H9 (cell line): Measurements from ENCODE around the gene DENND1A. TPM values are rescaled to one million over a fixed set of nuclear protein-coding genes. Genes with fewer than 3 reads are reported as not detected.

Source experiments
- DNase-seq: peaks from one replicate; pipeline ENCODE4 v3.0.0-alpha.2; 2017
- H2AFZ ChIP-seq: one replicate; pipeline ENCODE4 v1.6.1; 2013; ENCODE audit warnings: mild to moderate bottlenecking, low read length, control low read depth, moderate library complexity
- H2AK5ac ChIP-seq: 2 replicates; pipeline ENCODE4 v1.6.1; 2013; ENCODE audit warnings: low read length, control low read depth, mixed read lengths; ENCODE audit not compliant: insufficient read length
- H2BK120ac ChIP-seq: one replicate; pipeline ENCODE4 v1.6.1; 2013; ENCODE audit warnings: low read depth, mild to moderate bottlenecking, low read length, control low read depth, inconsistent platforms; ENCODE audit not compliant: poor library complexity, severe bottlenecking
- H2BK12ac ChIP-seq: 2 replicates; pipeline ENCODE4 v1.6.1; 2013; ENCODE audit warnings: low read length, control low read depth, mixed read lengths, low read depth; ENCODE audit not compliant: insufficient read length
- H2BK15ac ChIP-seq: 2 replicates; pipeline ENCODE4 v1.6.1; 2013; ENCODE audit warnings: low read depth, low read length, control low read depth
- H2BK20ac ChIP-seq: one replicate; pipeline ENCODE4 v1.6.1; 2013; ENCODE audit warnings: low read depth, mild to moderate bottlenecking, low read length, control low read depth, inconsistent platforms; ENCODE audit not compliant: poor library complexity, severe bottlenecking
- H2BK5ac ChIP-seq: 2 replicates; pipeline ENCODE4 v1.6.1; 2013; ENCODE audit warnings: low read length, control low read depth, mixed read lengths; ENCODE audit not compliant: insufficient read length
- H3K14ac ChIP-seq: 2 replicates; pipeline ENCODE4 v1.6.1; 2013; ENCODE audit warnings: low read length, control low read depth; ENCODE audit not compliant: insufficient read depth
- H3K18ac ChIP-seq: 2 replicates; pipeline ENCODE4 v1.6.1; 2013; ENCODE audit warnings: low read depth, mild to moderate bottlenecking, mixed read lengths, low read length, control low read depth; ENCODE audit not compliant: insufficient read length
- H3K23ac ChIP-seq: 2 replicates; pipeline ENCODE4 v1.6.1; 2013; ENCODE audit warnings: low read length, control low read depth, mixed read lengths, low read depth; ENCODE audit not compliant: insufficient read length
- H3K23me2 ChIP-seq: 2 replicates; pipeline ENCODE4 v1.6.1; 2013; ENCODE audit warnings: low read depth, mild to moderate bottlenecking, mixed read lengths, low read length, control low read depth; ENCODE audit not compliant: insufficient read length, poor library complexity, severe bottlenecking
- H3K27ac ChIP-seq: 2 replicates; pipeline ENCODE4 v1.5.1; 2013; ENCODE audit warnings: low read length, control low read depth, mixed read lengths, low read depth; ENCODE audit not compliant: insufficient read length
- H3K27me3 ChIP-seq: 2 replicates; pipeline ENCODE4 v1.6.1; 2013; ENCODE audit warnings: low read length, control low read depth, inconsistent platforms; ENCODE audit not compliant: insufficient read depth
- H3K4ac ChIP-seq: 2 replicates; pipeline ENCODE4 v1.6.1; 2013; ENCODE audit warnings: low read depth, mild to moderate bottlenecking, control low read depth, inconsistent platforms, low read length, moderate library complexity
- H3K4me1 ChIP-seq: 2 replicates; pipeline ENCODE4 v1.6.1; 2013; ENCODE audit warnings: low read length, control low read depth, inconsistent platforms; ENCODE audit not compliant: insufficient read depth
- H3K4me2 ChIP-seq: 2 replicates; pipeline ENCODE4 v1.6.1; 2013; ENCODE audit warnings: low read length, control low read depth, mixed read lengths; ENCODE audit not compliant: insufficient read length, insufficient read depth
- H3K56ac ChIP-seq: 2 replicates; pipeline ENCODE4 v1.6.1; 2013; ENCODE audit warnings: low read depth, mild to moderate bottlenecking, mixed read lengths, low read length, control low read depth; ENCODE audit not compliant: insufficient read length
- H3K79me1 ChIP-seq: 2 replicates; pipeline ENCODE4 v1.6.1; 2013; ENCODE audit warnings: low read depth, mild to moderate bottlenecking, moderate library complexity, low read length, control low read depth, inconsistent platforms; ENCODE audit not compliant: insufficient read depth, poor library complexity, severe bottlenecking
- H3K79me2 ChIP-seq: 2 replicates; pipeline ENCODE4 v1.6.1; 2013; ENCODE audit warnings: low read length, control low read depth, inconsistent platforms; ENCODE audit not compliant: insufficient read depth
- H3K9ac ChIP-seq: 2 replicates; pipeline ENCODE4 v1.6.1; 2013; ENCODE audit warnings: low read length, control low read depth, mixed read lengths; ENCODE audit not compliant: insufficient read length; ENCODE audit errors: extremely low read depth
- H3K9me3 ChIP-seq: one replicate; pipeline ENCODE4 v1.6.1; 2013; ENCODE audit warnings: low read depth, low read length, inconsistent platforms; ENCODE audit not compliant: control insufficient read depth
- H3T11ph ChIP-seq: one replicate; pipeline ENCODE4 v1.6.1; 2013; ENCODE audit warnings: mild to moderate bottlenecking, low read length, control low read depth, inconsistent platforms
- H4K20me1 ChIP-seq: one replicate; pipeline ENCODE4 v1.6.1; 2013; ENCODE audit not compliant: control insufficient read depth, insufficient read length, insufficient read depth
- H4K5ac ChIP-seq: 2 replicates; pipeline ENCODE4 v1.6.1; 2013; ENCODE audit warnings: low read depth, mild to moderate bottlenecking, mixed read lengths, low read length, control low read depth; ENCODE audit not compliant: insufficient read length
- H4K8ac ChIP-seq: replicated peaks from 2 replicates; pipeline ENCODE4 v1.6.1; 2013; ENCODE audit warnings: low read length, control low read depth, mixed read lengths, low read depth; ENCODE audit not compliant: insufficient read length
- H4K91ac ChIP-seq: 2 replicates; pipeline ENCODE4 v1.6.1; 2013; ENCODE audit warnings: low read depth, mild to moderate bottlenecking, moderate library complexity, mixed read lengths, low read length, control low read depth; ENCODE audit not compliant: insufficient read length
- H3K27ac Mint-ChIP-seq, 3 experiments: 2 replicates in 2 of 3; 3 replicates in 1 of 3; pipeline ENCODE4 v1.8.0; 2020 to 2021; ENCODE audit warnings: mixed read lengths in 3 of 3, mild to moderate bottlenecking in 1 of 3, moderate library complexity in 1 of 3
- H3K27me3 Mint-ChIP-seq: 2 replicates; pipeline ENCODE4 v1.8.0; 2021; ENCODE audit warnings: low read depth, mild to moderate bottlenecking, moderate library complexity, mixed read lengths
- H3K36me3 Mint-ChIP-seq, 3 experiments: 2 replicates in 2 of 3; 3 replicates in 1 of 3; pipeline ENCODE4 v1.8.0; 2020 to 2021; ENCODE audit warnings: low read depth in 3 of 3, mixed read lengths in 3 of 3; ENCODE audit not compliant: insufficient read depth in 1 of 3
- H3K4me1 Mint-ChIP-seq, 2 experiments: 2 replicates each; pipeline ENCODE4 v1.8.0; 2020; ENCODE audit warnings: mixed read lengths in 2 of 2
- H3K4me3 Mint-ChIP-seq, 2 experiments: 2 replicates in 1 of 2; 3 replicates in 1 of 2; pipeline ENCODE4 v1.8.0; 2020 to 2021; ENCODE audit warnings: mild to moderate bottlenecking in 2 of 2, mixed read lengths in 2 of 2, moderate library complexity in 1 of 2
- H3K9me3 Mint-ChIP-seq, 2 experiments: 2 replicates in 1 of 2; 3 replicates in 1 of 2; pipeline ENCODE4 v1.8.0; 2020; ENCODE audit warnings: mild to moderate bottlenecking in 2 of 2, mixed read lengths in 2 of 2, moderate library complexity in 1 of 2
- CTCF ChIP-seq: fragments of 200-600 bp; sonication (generic); conservative IDR thresholded peaks from 3 replicates; pipeline ENCODE4 v1.8.0; 2021; ENCODE audit warnings: antibody characterized with exemption, mild to moderate bottlenecking
- WGBS: extraction: QIAGEN DNeasy Blood & Tissue Kit; methylation state at CpG from one replicate; pipeline ENCODE4 v1.1.7; 2013; ENCODE audit warnings: missing lambda C conversion rate, low lambda C conversion rate, mixed read lengths; ENCODE audit not compliant: insufficient read length; ENCODE audit errors: extremely low coverage; 5-methylcytosine and 5-hydroxymethylcytosine counted together
- total RNA-seq: library from RNA; stranded (reverse); gene quantifications from 2 replicates; pipeline ENCODE4 v1.2.1, GENCODE V29; 2021

Gene DENND1A
- total RNA-seq, 1 experiment from 2014 or later = 20.4 TPM

- no peak overlapping the region for H4K91ac ChIP-seq
- H3K9me3 ChIP-seq = no peaks in the 10 kb centered on the region
- H3K23ac ChIP-seq = no peak overlapping the region
- H3K9me3 Mint-ChIP-seq = peaks cover 10 to 12% of the 10 kb centered on the region in 2 experiments
- no peak overlapping the region for H3K4me3 Mint-ChIP-seq
- H2BK15ac ChIP-seq = no peak overlapping the region
- no peaks in the 10 kb centered on the region for H4K20me1 ChIP-seq
- peaks cover 14% of the 10 kb centered on the region for H3K4me1 ChIP-seq
- no peaks in the 10 kb centered on the region for H3K23me2 ChIP-seq
- H2AFZ ChIP-seq = no peak overlapping the region
- no peak overlapping the region for H4K5ac ChIP-seq
- peaks cover 3% of the 10 kb centered on the region for H3K79me1 ChIP-seq
- H3T11ph ChIP-seq = no peak overlapping the region
- H3K4me2 ChIP-seq = no peak overlapping the region
- H2BK120ac ChIP-seq = no peak overlapping the region
- no peak overlapping the region for H3K18ac ChIP-seq
- no peak overlapping the region for H2AK5ac ChIP-seq
- WGBS = no CpG with 5 or more reads among the region's 4 CpGs
- no peaks in the 10 kb centered on the region for H3K27me3 ChIP-seq
- peaks cover 1% of the 10 kb centered on the region; the same call in 1 of the 2 replicates for H3K27me3 Mint-ChIP-seq
- peaks cover 5% of the 10 kb centered on the region; the same call in 1 of the 2 replicates for H3K79me2 ChIP-seq
- no peak overlapping the region for H4K8ac ChIP-seq
- no peak overlapping the region for H3K14ac ChIP-seq
- H3K4me1 Mint-ChIP-seq = peaks cover 34 to 35% of the 10 kb centered on the region in 2 experiments
- no peak for DNase-seq
- no peak overlapping the region for H2BK20ac ChIP-seq
- no peak overlapping the region for H2BK5ac ChIP-seq
- H3K27ac ChIP-seq = no peak overlapping the region
- TF ChIP-seq CTCF = no peak
- H3K9ac ChIP-seq = no peak overlapping the region
- no peak overlapping the region for H2BK12ac ChIP-seq
- H3K56ac ChIP-seq = no peak overlapping the region
- peaks cover 4 to 18% (median 16%) of the 10 kb centered on the region in 3 experiments for H3K36me3 Mint-ChIP-seq
- no peak overlapping the region for H3K4ac ChIP-seq
- H3K27ac Mint-ChIP-seq = no peak overlapping the region
Measured at GRCh38 chr9:123923377-123923776, 6.5 kb downstream of the DENND1A start.
